PC-9 (cell line): ENCODE results near the gene FNDC11. TPM values are rescaled to one million over a fixed set of nuclear protein-coding genes. Genes with fewer than 3 reads are reported as not detected.

Experiments
- BruUV-seq: library from RNA; stranded (reverse); fragments of 400-500 nt; replicated peaks from 2 replicates; lab custom pipeline; 2021; lab: Mats Ljungman, UMichigan
- CTCF ChIA-PET: fragments of 300-600 bp; sonication (Branson Sonifier 250); formaldehyde crosslinking; loops from one replicate; lab custom pipeline; 2022; ENCODE audit warnings: antibody characterized with exemption; lab: Charles Lee
- POLR2A ChIA-PET: fragments of 300-600 bp; sonication (Branson Sonifier 250); formaldehyde crosslinking; loops from one replicate; lab custom pipeline; 2022; ENCODE audit warnings: antibody characterized with exemption; ENCODE audit not compliant: unreplicated experiment; lab: Charles Lee
- DNase-seq, 2 experiments: peaks; one replicate each; pipeline versions ENCODE4 v3.0.0 to v3.0.0-alpha.2; 2015 to 2022; ENCODE audit warnings: mixed read lengths in 1 of 2
- H2AFZ ChIP-seq: fragments of 200-600 bp; sonication (generic); 2 replicates; pipeline ENCODE4 v1.8.1; 2017; ENCODE audit warnings: antibody characterized with exemption
- H3F3A ChIP-seq: fragments of 200-600 bp; sonication (generic); 2 replicates; pipeline ENCODE4 v1.8.1; 2017; ENCODE audit warnings: antibody characterized with exemption, mild to moderate bottlenecking, low read depth; ENCODE audit not compliant: insufficient read depth
- H3K27ac ChIP-seq: fragments of 200-600 bp; sonication (generic); 2 replicates; pipeline ENCODE4 v1.6.1; 2016; ENCODE audit warnings: mixed run types
- H3K27me3 ChIP-seq: fragments of 200-600 bp; sonication (generic); 2 replicates; pipeline ENCODE4 v1.6.1; 2016; ENCODE audit warnings: low read depth, mixed run types; ENCODE audit not compliant: insufficient read depth
- H3K36me3 ChIP-seq: fragments of 200-600 bp; sonication (generic); 2 replicates; pipeline ENCODE4 v1.6.1; 2016; ENCODE audit warnings: low read depth, mixed run types
- H3K4me1 ChIP-seq: fragments of 200-600 bp; sonication (generic); replicated peaks from 2 replicates; pipeline ENCODE4 v1.6.1; 2016; ENCODE audit warnings: mixed run types; ENCODE audit not compliant: insufficient read depth
- H3K4me2 ChIP-seq: fragments of 200-600 bp; sonication (generic); 2 replicates; pipeline ENCODE4 v1.6.1; 2017; ENCODE audit warnings: mixed run types
- H3K4me3 ChIP-seq: fragments of 200-600 bp; sonication (generic); 2 replicates; pipeline ENCODE4 v1.6.1; 2016; ENCODE audit warnings: mixed run types
- H3K79me2 ChIP-seq: fragments of 200-600 bp; sonication (generic); 2 replicates; pipeline ENCODE4 v1.6.1; 2017; ENCODE audit warnings: low read depth, mixed run types
- H3K9me2 ChIP-seq: fragments of 200-600 bp; sonication (generic); 2 replicates; pipeline ENCODE4 v1.8.1; 2017; ENCODE audit warnings: mild to moderate bottlenecking; ENCODE audit not compliant: insufficient read depth
- H3K9me3 ChIP-seq: fragments of 200-600 bp; sonication (generic); 2 replicates; pipeline ENCODE4 v1.8.1; 2016; ENCODE audit warnings: low read depth; ENCODE audit not compliant: insufficient read depth
- H4K20me1 ChIP-seq: fragments of 200-600 bp; sonication (generic); 2 replicates; pipeline ENCODE4 v1.8.1; 2017; ENCODE audit not compliant: insufficient read depth
- EZH2 ChIP-seq: fragments of 200-600 bp; sonication (generic); IDR thresholded peaks from 2 replicates; pipeline ENCODE4 v1.8.0; 2017; ENCODE audit warnings: antibody characterized with exemption, low read depth
- intact Hi-C: fragments of 100-400 bp; cut with micrococcal nuclease; formaldehyde crosslinking; loops from one replicate; pipeline ENCODE4 v1.10.0; 2022; ENCODE audit not compliant: unreplicated experiment
- total RNA-seq: library from RNA; stranded (reverse); gene quantifications from 2 replicates; pipeline ENCODE4 v1.2.3, GENCODE V29; 2021
- TF ChIP-seq, protein P1 (sequence below): fragments of 200-600 bp; sonication (generic); conservative IDR thresholded peaks from 2 replicates; pipeline ENCODE4 v1.6.1; 2017; ENCODE audit warnings: mixed run types, antibody characterized with exemption, mild to moderate bottlenecking, moderate library complexity

The FNDC11 gene
- total RNA-seq, 1 experiment from 2014 or later, result 7.7 TPM

DNA sequence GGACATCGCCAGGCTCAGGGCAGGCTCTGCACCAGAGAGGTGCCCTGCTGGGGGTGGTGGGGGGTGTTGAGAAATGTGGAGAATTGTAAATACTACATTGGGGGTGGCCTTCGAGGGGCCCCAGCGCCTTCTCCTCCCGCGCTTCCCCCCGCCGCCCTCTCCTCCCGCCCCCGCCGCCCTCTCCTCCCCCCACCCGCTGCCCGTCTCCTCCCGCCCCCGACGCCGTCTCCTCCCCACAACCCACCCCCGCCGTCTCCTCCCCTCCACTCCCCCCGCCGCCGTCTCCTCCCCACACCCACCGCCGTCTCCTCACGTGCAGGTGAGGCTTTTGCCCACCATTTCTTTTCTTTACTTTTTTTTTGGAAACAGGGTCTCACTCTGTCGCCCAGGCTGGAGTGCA lies 4.9 kb upstream of the FNDC11 start:
- Histone ChIP-seq H3K4me1 (peaks cover 55% of the 10 kb centered on the region), H3F3A (peaks cover 34% of the 10 kb centered on the region; the same call in 1 of the 2 replicates), H4K20me1 (no peaks in the 10 kb centered on the region), H3K79me2 (no peaks in the 10 kb centered on the region), H3K9me2 (no peaks in the 10 kb centered on the region), H3K4me2 (no peak overlapping the region), H3K27me3 (no peaks in the 10 kb centered on the region), H3K27ac (no peak overlapping the region), H3K9me3 (no peaks in the 10 kb centered on the region), H3K4me3 (no peak overlapping the region), H2AFZ (no peak overlapping the region), H3K36me3 (no peaks in the 10 kb centered on the region)
- intact Hi-C loops, result no loop called here
- no TSS peak for BruUV-seq
- ChIA-PET CTCF (no interaction called here), POLR2A (no interaction called here)
- no peak for TF ChIP-seq EZH2
- TF ChIP-seq, protein P1, sequence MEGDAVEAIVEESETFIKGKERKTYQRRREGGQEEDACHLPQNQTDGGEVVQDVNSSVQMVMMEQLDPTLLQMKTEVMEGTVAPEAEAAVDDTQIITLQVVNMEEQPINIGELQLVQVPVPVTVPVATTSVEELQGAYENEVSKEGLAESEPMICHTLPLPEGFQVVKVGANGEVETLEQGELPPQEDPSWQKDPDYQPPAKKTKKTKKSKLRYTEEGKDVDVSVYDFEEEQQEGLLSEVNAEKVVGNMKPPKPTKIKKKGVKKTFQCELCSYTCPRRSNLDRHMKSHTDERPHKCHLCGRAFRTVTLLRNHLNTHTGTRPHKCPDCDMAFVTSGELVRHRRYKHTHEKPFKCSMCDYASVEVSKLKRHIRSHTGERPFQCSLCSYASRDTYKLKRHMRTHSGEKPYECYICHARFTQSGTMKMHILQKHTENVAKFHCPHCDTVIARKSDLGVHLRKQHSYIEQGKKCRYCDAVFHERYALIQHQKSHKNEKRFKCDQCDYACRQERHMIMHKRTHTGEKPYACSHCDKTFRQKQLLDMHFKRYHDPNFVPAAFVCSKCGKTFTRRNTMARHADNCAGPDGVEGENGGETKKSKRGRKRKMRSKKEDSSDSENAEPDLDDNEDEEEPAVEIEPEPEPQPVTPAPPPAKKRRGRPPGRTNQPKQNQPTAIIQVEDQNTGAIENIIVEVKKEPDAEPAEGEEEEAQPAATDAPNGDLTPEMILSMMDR, result no peak
- no peak for DNase-seq

- intact Hi-C loops, result loop anchor here (5.0 kb wide), 1 partner anchor 93 kb away; no protein-coding TSS in a partner anchor
- Histone ChIP-seq H3K4me3 (no peak overlapping the region), H3K4me1 (peaks cover 48% of the 10 kb centered on the region), H3K27ac (no peak overlapping the region), H3K9me2 (no peaks in the 10 kb centered on the region), H4K20me1 (no peaks in the 10 kb centered on the region), H3K79me2 (no peaks in the 10 kb centered on the region), H3K4me2 (no peak overlapping the region), H3K9me3 (no peaks in the 10 kb centered on the region), H2AFZ (no peak overlapping the region), H3K36me3 (no peaks in the 10 kb centered on the region), H3F3A (peaks cover 28% of the 10 kb centered on the region), H3K27me3 (no peaks in the 10 kb centered on the region)
- TF ChIP-seq, protein P1, result no peak
- TF ChIP-seq EZH2, result no peak
- CTCF ChIA-PET, result no interaction called here
- POLR2A ChIA-PET, result interaction anchor here (0.6 kb wide), 2 partner anchors 157 to 320 kb away, joined by 3 to 4 read pairs; no protein-coding TSS in a partner anchor
- no TSS peak for BruUV-seq
- DNase-seq, result no peak
Observed at GRCh38 chr20:63549679-63550282, 4.2 kb upstream of the FNDC11 start.

DNA sequence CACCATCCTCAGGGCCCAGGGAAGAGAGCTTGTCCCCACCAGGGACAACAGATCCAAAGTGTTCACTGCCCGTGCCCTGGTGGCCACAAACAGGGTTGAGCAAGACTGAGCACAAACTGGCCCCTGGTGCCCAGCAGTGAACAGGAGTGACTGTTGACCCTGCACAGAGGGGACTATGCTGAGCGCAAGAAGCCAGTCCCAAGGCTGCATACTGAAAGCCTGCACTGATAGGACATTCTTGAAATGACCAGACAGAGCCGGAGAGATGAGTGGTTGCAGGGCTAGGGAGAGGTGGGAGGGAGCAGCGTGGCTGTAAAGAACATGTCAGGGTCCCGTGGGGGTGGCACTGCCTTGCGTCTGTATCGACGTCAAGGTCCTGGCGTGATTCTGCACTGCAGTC lies 2.9 kb upstream of the FNDC11 start:
- CTCF ChIA-PET, result no interaction called here
- BruUV-seq, result no TSS peak
- TF ChIP-seq EZH2, result no peak
- TF ChIP-seq, protein P1, result no peak
- H3F3A ChIP-seq, result peaks cover 17% of the 10 kb centered on the region
- H3K27me3 ChIP-seq, result no peaks in the 10 kb centered on the region
- peaks cover 35% of the 10 kb centered on the region for H3K4me1 ChIP-seq
- H4K20me1 ChIP-seq, result no peaks in the 10 kb centered on the region
- H3K79me2 ChIP-seq, result no peaks in the 10 kb centered on the region
- H3K27ac ChIP-seq, result no peak overlapping the region
- H3K4me3 ChIP-seq, result no peak overlapping the region
- intact Hi-C loops, result loop anchor here (5.0 kb wide), 1 partner anchor 91 kb away; no protein-coding TSS in a partner anchor
- DNase-seq, result no peak
- no peaks in the 10 kb centered on the region for H3K9me3 ChIP-seq
- H3K36me3 ChIP-seq, result no peaks in the 10 kb centered on the region
- H3K9me2 ChIP-seq, result no peaks in the 10 kb centered on the region
- POLR2A ChIA-PET, result no interaction called here
- H2AFZ ChIP-seq, result no peak overlapping the region
- H3K4me2 ChIP-seq, result no peak overlapping the region
